Ishikawa (cell line): ENCODE results near the gene SH2D6.

Source experiments
- CEBPB ChIP-seq: IDR thresholded peaks from 2 replicates; pipeline ENCODE4 v1.6.1; 2012
- CREB1 ChIP-seq: IDR thresholded peaks from 2 replicates; pipeline ENCODE4 v1.6.1; 2012; ENCODE audit warnings: low read depth
- EGR1 ChIP-seq: IDR thresholded peaks from 2 replicates; pipeline ENCODE4 v1.6.1; 2012
- EP300 ChIP-seq: IDR thresholded peaks from 2 replicates; pipeline ENCODE4 v1.6.1; 2012; ENCODE audit warnings: borderline replicate concordance
- FOXM1 ChIP-seq: IDR thresholded peaks from 2 replicates; pipeline ENCODE4 v1.6.1; 2012; ENCODE audit warnings: low read depth, borderline replicate concordance
- NFIC ChIP-seq: IDR thresholded peaks from 2 replicates; pipeline ENCODE4 v1.6.1; 2012
- RAD21 ChIP-seq: IDR thresholded peaks from 2 replicates; pipeline ENCODE4 v1.6.1; 2012; ENCODE audit warnings: low read depth
- TAF1 ChIP-seq: IDR thresholded peaks from 2 replicates; pipeline ENCODE4 v1.6.1; 2012; ENCODE audit warnings: low read depth, mild to moderate bottlenecking
- TCF12 ChIP-seq: IDR thresholded peaks from 2 replicates; pipeline ENCODE4 v1.6.1; 2012; ENCODE audit warnings: low read depth
- TEAD4 ChIP-seq: IDR thresholded peaks from 2 replicates; pipeline ENCODE4 v1.6.1; 2012
- USF1 ChIP-seq: IDR thresholded peaks from 2 replicates; pipeline ENCODE4 v1.6.1; 2012
- YY1 ChIP-seq: IDR thresholded peaks from 2 replicates; pipeline ENCODE4 v1.6.1; 2012; ENCODE audit warnings: low read depth
- ZBTB7A ChIP-seq: IDR thresholded peaks from 2 replicates; pipeline ENCODE4 v1.6.1; 2012; ENCODE audit warnings: low read depth
- TF ChIP-seq, protein P1 (sequence below): IDR thresholded peaks from 2 replicates; pipeline ENCODE4 v1.6.1; 2012
- TF ChIP-seq, protein P2 (sequence below): IDR thresholded peaks from 2 replicates; pipeline ENCODE4 v1.6.1; 2012; ENCODE audit warnings: low read depth, mild to moderate bottlenecking

Gene SH2D6

DNA sequence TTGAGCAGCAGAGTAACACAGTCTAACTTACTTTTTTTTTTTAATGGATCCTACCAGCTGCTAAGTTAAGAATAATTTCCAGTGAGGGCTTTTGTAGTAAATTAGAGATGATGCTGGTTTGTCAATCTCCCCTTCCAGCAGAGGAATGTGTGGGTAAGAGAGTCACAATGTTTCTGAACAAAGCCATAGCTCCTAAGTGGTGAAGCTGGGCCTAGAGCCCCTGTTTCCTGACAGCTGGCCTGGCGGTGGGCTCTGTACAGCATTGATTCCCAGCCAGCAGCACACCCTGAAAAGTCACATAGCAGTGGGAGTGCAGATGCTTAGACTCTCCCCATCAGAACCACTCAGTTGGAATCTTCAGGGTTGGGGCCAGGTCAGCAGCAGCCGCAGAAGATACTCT lies 32.8 kb upstream of the SH2D6 start:
- TF ChIP-seq EGR1 (no peak), CEBPB (no peak), TCF12 (no peak), EP300 (no peak), FOXM1 (no peak), CREB1 (no peak), YY1 (no peak), RAD21 (no peak), USF1 (no peak), TAF1 (no peak), ZBTB7A (no peak), NFIC (no peak), TEAD4 (no peak)
- TF ChIP-seq, protein P1, sequence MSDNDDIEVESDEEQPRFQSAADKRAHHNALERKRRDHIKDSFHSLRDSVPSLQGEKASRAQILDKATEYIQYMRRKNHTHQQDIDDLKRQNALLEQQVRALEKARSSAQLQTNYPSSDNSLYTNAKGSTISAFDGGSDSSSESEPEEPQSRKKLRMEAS, result no peak
- TF ChIP-seq, protein P2, sequence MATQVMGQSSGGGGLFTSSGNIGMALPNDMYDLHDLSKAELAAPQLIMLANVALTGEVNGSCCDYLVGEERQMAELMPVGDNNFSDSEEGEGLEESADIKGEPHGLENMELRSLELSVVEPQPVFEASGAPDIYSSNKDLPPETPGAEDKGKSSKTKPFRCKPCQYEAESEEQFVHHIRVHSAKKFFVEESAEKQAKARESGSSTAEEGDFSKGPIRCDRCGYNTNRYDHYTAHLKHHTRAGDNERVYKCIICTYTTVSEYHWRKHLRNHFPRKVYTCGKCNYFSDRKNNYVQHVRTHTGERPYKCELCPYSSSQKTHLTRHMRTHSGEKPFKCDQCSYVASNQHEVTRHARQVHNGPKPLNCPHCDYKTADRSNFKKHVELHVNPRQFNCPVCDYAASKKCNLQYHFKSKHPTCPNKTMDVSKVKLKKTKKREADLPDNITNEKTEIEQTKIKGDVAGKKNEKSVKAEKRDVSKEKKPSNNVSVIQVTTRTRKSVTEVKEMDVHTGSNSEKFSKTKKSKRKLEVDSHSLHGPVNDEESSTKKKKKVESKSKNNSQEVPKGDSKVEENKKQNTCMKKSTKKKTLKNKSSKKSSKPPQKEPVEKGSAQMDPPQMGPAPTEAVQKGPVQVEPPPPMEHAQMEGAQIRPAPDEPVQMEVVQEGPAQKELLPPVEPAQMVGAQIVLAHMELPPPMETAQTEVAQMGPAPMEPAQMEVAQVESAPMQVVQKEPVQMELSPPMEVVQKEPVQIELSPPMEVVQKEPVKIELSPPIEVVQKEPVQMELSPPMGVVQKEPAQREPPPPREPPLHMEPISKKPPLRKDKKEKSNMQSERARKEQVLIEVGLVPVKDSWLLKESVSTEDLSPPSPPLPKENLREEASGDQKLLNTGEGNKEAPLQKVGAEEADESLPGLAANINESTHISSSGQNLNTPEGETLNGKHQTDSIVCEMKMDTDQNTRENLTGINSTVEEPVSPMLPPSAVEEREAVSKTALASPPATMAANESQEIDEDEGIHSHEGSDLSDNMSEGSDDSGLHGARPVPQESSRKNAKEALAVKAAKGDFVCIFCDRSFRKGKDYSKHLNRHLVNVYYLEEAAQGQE, result no peak

- TF ChIP-seq, protein P1, result no peak
- TF ChIP-seq CEBPB, result peak; percentile 15; the same call in 1 of the 2 replicates
Measured at GRCh38 chr2:85387754-85388153, 30.8 kb upstream of the SH2D6 start.

DNA sequence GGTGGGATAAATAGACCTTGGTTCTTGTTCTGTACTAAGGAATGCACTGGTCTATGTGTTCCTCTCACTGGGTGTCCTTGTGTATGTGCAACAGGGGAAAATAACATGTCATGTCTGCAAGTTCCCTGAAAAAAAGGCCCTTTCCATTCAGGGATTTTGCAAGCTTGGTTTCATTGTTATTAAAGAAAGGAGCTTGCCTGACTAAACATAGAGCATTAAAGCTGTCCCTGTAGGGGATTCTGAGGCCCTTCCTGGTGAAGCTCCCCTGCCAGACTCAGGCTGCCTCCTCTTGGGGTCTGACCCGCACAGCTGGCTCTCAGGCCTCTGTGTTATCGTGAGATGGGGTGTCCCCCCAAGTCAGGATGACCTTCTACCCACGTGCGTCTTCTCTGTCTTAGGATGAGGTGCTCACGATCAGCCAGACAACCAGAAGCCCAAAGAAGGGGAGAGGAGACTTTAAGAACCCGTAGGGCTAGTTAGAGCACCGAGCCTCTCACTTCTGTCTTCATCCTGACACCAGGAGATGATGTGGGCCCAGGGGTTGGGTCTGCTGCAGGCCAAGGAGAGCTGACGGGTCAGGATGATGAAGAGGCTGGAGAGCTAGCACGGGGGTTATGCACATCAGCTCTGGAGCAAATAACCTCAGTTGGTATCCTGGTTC lies 29.5 kb upstream of the SH2D6 start:
- TF ChIP-seq USF1 (no peak), YY1 (no peak), TAF1 (no peak), NFIC (no peak), TCF12 (no peak), RAD21 (no peak), ZBTB7A (no peak)
- TF ChIP-seq, protein P1, result no peak

DNA sequence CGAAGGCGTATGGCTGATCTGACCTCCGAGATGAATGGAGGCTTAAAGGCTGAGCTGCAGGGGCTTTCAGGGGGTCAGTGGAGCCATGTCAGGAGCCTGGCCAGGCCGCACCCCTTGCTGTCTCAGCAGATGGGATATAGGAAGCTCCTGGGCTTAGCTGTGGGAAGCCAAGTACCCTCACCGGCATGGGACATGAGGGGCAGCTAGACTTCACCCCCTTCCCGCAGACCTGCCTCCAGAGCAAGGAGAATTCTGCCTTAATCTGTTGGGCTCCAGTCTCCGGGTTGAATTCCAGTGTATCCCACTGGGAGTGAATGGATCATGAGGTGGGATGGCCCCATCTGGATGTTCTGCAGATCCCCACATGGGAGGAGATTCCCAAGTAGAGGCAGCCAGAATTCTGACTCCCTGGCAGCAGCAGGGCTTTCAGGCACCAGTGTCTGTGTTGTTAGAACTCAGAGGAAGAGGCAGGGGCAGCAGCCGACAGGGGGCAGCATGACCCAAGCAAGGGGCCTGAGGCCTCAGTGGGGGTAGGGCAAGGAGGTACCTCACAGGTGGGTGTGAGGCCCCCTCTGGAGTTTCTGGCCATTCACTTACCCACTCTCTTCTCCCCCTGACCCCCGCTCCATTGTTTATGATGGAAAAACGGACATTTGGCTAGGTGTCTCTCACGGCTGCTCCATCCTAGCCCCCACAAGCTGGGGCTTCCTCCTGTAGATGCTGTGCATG lies 27.4 kb upstream of the SH2D6 start:
- TF ChIP-seq, protein P1, result no peak
- TF ChIP-seq CEBPB (no peak), ZBTB7A (no peak), TAF1 (no peak), RAD21 (peak; percentile 66), NFIC (no peak)

GRCh38 chr2:85393836-85394235 lies 24.7 kb upstream of the SH2D6 start:
- TF ChIP-seq, protein P1, result no peak
- TF ChIP-seq NFIC (no peak), TCF12 (no peak), ZBTB7A (no peak), RAD21 (no peak), USF1 (no peak), CEBPB (no peak), EGR1 (no peak), YY1 (no peak), CREB1 (no peak)

DNA sequence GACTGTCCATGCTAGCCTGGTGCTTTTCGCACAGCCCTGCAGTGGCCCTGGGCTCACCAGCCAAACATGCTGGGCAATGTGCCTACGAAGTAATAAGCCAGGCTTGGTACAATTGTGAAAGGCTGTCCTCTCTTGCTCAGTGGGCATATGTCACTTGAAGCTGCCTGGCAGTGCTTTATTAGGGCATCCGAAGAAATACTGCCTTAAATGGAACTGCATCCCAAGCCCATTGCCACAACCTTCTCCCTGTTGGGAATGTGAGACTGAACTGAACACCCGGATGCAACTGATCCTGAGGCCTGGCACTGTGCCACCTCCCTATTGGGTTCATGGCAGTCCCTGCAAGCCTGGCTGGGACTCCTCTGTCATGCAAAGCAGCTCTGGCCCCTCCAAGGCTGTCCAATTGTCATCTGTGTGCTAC lies 24.2 kb upstream of the SH2D6 start:
- no peak for TF ChIP-seq CREB1
- TF ChIP-seq NFIC, result peak; percentile 61; the same call in 1 of the 2 replicates
- no peak for TF ChIP-seq CEBPB

DNA sequence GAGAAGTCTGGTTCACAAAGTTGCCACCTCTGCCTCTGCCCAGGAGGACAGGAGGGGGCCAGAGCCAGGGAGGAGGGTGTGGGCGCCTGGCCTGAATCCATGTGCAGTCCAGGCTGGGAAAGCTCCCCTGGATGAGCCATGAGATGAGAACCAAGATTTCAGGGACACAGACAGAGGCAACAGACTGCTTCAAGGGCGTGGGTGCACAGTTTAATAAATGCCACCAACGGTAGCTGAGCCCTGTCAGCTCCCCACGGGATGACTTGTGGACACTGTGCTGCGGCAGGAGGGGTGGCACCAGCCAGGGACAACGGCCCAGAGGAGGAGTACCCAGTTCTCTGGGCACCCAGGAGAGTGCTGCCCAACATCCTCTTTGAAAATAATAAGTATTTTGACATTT lies 23.5 kb upstream of the SH2D6 start:
- TF ChIP-seq CEBPB (no peak), FOXM1 (no peak), NFIC (no peak), ZBTB7A (no peak), EP300 (no peak), TEAD4 (no peak), TCF12 (no peak)
